Cardiac septum (tissue), 1 donor: ENCODE data around the gene GRIN1. TPM values are rescaled to one million over a fixed set of nuclear protein-coding genes. Genes with fewer than 3 reads are reported as not detected.

Experiments used
- DNase-seq: peaks from one replicate; pipeline ENCODE4 v3.0.0-alpha.2; 2020; ENCODE audit warnings: low spot score
- intact Hi-C: fragments of 100-400 bp; cut with DNase I; formaldehyde crosslinking; loops from one replicate; pipeline ENCODE4 v1.14.0; 2022
- total RNA-seq: library from RNA; stranded (reverse); fragmentation: NEBNext Ultra II Directional; extraction: Animal tissue kit (Norgen Biotek cat#: 25700); gene quantifications from one replicate; pipeline ENCODE4 v1.2.1, GENCODE V29; 2021
- donor health status: DM: no; HTN: no; CAD: no.

GRIN1 gene
- total RNA-seq, 1 donor from 2014 or later, result not detected

- intact Hi-C loops, result no loop called here
- DNase-seq, result no peak
Measured at GRCh38 chr9:137143459-137143858, 4.5 kb downstream of the GRIN1 start.

GRCh38 chr9:137145731-137146526, 7.0 kb downstream of the GRIN1 start:
- intact Hi-C loops, result no loop called here
- DNase-seq, result no peak

GRCh38 chr9:137146527-137146918, 7.6 kb downstream of the GRIN1 start:
- intact Hi-C loops, result no loop called here
- DNase-seq, result no peak

- intact Hi-C loops, result no loop called here
- no peak for DNase-seq
Measured at GRCh38 chr9:137147091-137147792, 8.3 kb downstream of the GRIN1 start.

GRCh38 chr9:137147793-137148160, 8.8 kb downstream of the GRIN1 start:
- DNase-seq, result no peak
- intact Hi-C loops, result no loop called here

- no peak for DNase-seq
- intact Hi-C loops, result no loop called here
Measured at GRCh38 chr9:137148242-137148641, 9.3 kb downstream of the GRIN1 start.

- intact Hi-C loops, result no loop called here
- DNase-seq, result no peak
Measured at GRCh38 chr9:137148661-137149060, 9.7 kb downstream of the GRIN1 start.

GRCh38 chr9:137149363-137149762, 10.4 kb downstream of the GRIN1 start:
- intact Hi-C loops, result no loop called here
- DNase-seq, result no peak

GRCh38 chr9:137149942-137150616, 11.1 kb downstream of the GRIN1 start:
- intact Hi-C loops, result no loop called here
- no peak for DNase-seq

- intact Hi-C loops, result no loop called here
Measured at GRCh38 chr9:137150617-137151457, 11.9 kb downstream of the GRIN1 start.

GRCh38 chr9:137152844-137153405, 14.0 kb downstream of the GRIN1 start:
- no peak for DNase-seq
- intact Hi-C loops, result no loop called here

More at GRCh38 chr9:137150617-137151457, 11.9 kb downstream of the GRIN1 start:
- DNase-seq, result no peak

- intact Hi-C loops, result no loop called here
- no peak for DNase-seq
Measured at GRCh38 chr9:137156567-137157375, 17.8 kb downstream of the GRIN1 start.

GRCh38 chr9:137157618-137158415, 18.9 kb downstream of the GRIN1 start:
- no peak for DNase-seq
- intact Hi-C loops, result no loop called here

GRCh38 chr9:137158625-137159024, 19.7 kb downstream of the GRIN1 start:
- intact Hi-C loops, result no loop called here
- DNase-seq, result no peak

- intact Hi-C loops, result no loop called here
- no peak for DNase-seq
Measured at GRCh38 chr9:137159105-137160053, 20.4 kb downstream of the GRIN1 start.

- DNase-seq, result no peak
- intact Hi-C loops, result no loop called here
Measured at GRCh38 chr9:137160054-137160425, 21.1 kb downstream of the GRIN1 start.
